ENCODE measurements around the gene ATRN.

Gene ATRN

GRCh38 chr20:3678856-3679720, 208.3 kb downstream of the ATRN start:
- DNase-seq: no peak

- peak in 3 of 14 donors; percentile 3 to 33 (median 8) for DNase-seq
Observed at GRCh38 chr20:3679749-3680700, 209.2 kb downstream of the ATRN start.

- DNase-seq: no peak
Observed at GRCh38 chr20:3680701-3681351, 210.0 kb downstream of the ATRN start.

- no peak for DNase-seq
Observed at GRCh38 chr20:3681352-3681930, 210.6 kb downstream of the ATRN start.

GRCh38 chr20:3681931-3682781, 211.3 kb downstream of the ATRN start, which contains the start of gene ADAM33:
Gene ADAM33, minus strand, starts transcription at chr20:3682010. Its CDS starts 6 bp downstream, at chr20:3682004.
- peak in 1 of 14 donors; percentile 8 for DNase-seq

GRCh38 chr20:3685341-3685740, 214.5 kb downstream of the ATRN start:
- no peak for DNase-seq

- DNase-seq: no peak
Observed at GRCh38 chr20:3686421-3686820, 215.6 kb downstream of the ATRN start.

GRCh38 chr20:3686867-3687321, 216.1 kb downstream of the ATRN start:
- DNase-seq: peak in 10 of 14 donors; percentile 8 to 70 (median 31)

GRCh38 chr20:3687655-3688054, 216.8 kb downstream of the ATRN start:
- no peak for DNase-seq

- no peak for DNase-seq
Observed at GRCh38 chr20:3689978-3690377, 219.2 kb downstream of the ATRN start.

- DNase-seq: no peak
Observed at GRCh38 chr20:3690413-3690812, 219.6 kb downstream of the ATRN start.

- no peak for DNase-seq
Observed at GRCh38 chr20:3691306-3691705, 220.5 kb downstream of the ATRN start.

- no peak for DNase-seq
Observed at GRCh38 chr20:3691897-3692296, 221.1 kb downstream of the ATRN start.

- no peak for DNase-seq
Observed at GRCh38 chr20:3692706-3693294, 222.0 kb downstream of the ATRN start.

GRCh38 chr20:3693376-3693775, 222.6 kb downstream of the ATRN start:
- no peak for DNase-seq

- DNase-seq: no peak
Observed at GRCh38 chr20:3694864-3695263, 224.0 kb downstream of the ATRN start.

- DNase-seq: no peak
Observed at GRCh38 chr20:3696200-3696599, 225.4 kb downstream of the ATRN start.

- no peak for DNase-seq
Observed at GRCh38 chr20:3696745-3697587, 226.1 kb downstream of the ATRN start.

GRCh38 chr20:3697588-3698305, 226.9 kb downstream of the ATRN start:
- DNase-seq: no peak
